NCI-H2196 treated with DMSO at 0.1 percent for 48 hours (cell line): ENCODE measurements around the gene DRC1.

ENCODE experiments used
- DNase-seq: peaks from one replicate; lab custom pipeline; 2025; ENCODE audit not compliant: unreplicated experiment; lab: John Stamatoyannopoulos, UW

The DRC1 gene

DNA sequence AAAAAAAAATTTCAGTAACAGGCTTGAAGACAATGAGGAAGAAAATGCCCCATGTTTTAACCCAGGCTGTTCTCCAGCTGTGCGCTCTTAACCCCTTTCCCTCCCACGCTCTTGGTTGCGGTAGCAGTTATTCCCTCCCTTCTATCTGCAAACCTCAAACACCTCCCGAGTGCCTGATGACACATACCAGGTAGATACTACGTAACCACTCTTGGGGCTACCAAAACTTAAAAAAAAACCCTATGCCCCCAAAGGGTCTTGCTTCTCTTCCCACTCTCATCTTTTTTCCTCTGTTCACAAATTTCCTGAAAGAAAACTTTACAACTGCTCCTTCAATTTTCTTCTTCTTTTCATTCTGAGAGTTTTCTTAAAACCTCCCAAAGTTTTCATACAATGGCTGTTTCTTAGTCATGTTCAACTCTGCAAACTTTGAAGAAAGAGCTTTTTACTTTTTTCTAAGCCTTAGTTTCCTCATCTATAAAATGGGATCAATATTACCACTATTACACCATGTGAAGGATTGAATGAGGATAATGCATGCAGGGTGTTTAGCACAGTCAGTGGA, 4.9 kb upstream of the DRC1 start:
- no peak for DNase-seq

DNA sequence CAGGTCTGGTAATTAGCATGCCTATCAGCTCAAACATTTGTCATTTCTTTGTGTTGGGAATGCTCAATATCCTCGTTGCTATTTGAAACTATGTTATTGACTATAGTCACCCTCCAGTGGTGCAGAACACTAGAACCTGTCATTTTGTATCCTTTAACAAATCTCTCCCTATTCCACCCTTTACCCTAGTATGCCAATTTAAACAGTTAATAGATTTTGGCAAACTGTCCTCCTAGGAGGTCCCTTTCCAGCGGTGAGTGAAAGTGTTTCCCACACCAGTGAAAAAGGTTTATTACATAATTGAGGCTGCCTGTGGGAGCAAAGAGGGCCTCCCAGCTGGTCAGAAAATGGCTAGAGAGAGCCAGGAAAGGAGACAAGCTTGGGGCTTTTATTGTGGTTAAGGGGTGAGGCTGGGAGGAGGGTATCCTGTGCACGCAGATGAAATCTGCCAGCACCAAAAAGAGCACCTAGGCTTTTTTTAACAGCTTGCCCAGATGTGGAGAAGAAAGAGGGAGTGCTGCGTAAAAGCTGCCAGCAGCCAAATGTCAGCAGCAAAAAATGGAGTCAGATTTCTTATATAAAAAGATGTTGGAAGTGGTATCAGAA, 1.8 kb upstream of the DRC1 start:
- DNase-seq, result no peak

DNA sequence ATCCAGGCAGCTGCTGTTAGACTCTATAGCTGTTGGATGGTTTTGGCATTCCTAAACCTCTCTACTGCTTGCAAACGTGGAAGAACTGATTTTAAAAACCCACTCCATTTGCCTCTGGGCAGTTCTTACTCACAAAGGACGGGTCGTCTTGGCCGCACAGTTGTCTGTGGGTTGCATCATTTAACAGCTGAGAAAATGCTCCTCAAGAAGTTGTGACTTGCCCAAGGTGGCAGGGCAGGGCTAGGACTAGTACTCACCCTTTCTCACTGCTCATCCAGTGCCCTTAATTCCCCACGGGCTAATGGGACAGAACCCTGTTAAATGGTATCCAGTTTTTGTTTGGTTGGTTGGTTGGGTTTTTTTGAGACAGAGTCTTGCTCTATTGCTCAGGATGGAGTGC, 997 bp upstream of the DRC1 start:
- DNase-seq, result no peak

DNA sequence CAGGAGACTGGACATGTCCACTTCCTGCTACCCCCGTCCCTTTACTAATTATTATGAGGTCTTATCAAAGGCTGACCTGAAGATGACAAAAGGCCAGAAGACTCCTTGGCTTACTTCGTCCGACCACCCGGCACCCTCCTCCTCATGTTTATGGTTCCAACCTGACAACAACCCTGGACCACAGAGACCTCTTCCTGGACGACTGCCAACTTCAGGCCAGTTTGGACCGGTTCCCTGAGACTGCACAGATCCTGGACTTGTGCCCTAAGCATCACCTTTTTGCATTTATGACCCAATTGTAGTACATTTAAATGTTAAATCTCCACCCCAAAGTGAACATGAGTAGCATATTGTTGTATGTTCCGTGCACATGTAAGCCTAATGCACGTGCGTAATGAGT, 5.8 kb downstream of the DRC1 start:
- no peak for DNase-seq

DNA sequence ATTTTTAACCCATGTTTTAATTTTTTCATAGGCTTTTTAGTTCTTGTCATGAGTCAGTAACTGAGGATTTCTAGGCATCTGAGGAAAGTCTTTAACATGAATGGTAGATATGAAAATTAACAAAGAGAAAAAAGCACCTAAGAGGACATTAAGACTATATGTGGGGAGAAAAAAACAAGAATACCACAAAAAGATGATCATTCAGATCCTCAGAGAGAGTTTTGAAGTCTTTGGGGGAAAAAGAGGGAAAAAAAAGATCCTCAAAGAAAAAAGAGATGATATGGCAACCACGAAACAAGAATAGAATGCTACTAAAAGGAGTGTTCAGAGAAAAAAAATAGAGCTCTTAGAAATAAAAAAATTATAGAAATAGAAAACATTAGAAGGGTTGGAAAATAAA, 8.1 kb downstream of the DRC1 start:
- DNase-seq, result no peak

DNA sequence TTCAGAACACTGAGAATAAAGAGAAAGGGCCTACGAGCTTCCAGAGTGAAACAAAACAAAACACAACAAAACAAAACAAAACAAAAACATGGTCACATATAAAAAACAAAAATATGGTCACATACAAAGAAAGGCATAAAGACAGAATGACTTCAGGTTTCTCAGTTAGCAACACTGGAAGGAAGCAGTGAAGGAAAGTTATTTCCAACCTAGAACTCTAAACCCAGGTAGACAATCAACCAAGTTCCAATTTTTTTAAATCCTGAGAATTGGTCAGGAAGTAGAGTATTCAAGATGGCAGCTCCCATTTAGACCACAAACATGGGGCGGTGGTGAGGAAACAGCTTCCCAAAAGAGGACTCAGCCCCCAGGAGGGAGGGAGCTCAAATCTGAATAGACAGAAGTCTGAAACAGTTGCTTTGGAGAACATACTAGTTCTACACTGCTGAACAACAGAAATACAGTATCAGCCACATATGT, 9.1 kb downstream of the DRC1 start:
- no peak for DNase-seq

DNA sequence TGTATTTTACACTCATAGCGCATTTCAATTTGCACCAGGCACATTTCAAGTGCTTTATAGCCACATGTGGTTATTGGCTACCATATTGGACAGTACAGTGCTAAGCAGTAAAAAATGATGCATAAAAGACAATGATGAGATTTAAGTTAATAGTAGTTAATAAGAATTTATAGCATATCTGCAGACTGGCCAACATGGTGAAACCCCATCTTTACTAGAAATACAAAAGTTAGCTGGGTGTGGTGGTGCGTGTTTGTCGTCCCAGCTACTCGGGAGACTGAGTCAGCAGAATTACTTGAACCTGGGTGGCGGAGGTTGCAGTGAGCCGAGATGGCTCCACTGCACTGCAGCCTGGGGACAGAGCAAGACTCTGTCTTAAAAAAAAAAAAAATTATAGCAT, 9.7 kb downstream of the DRC1 start:
- no peak for DNase-seq

DNA sequence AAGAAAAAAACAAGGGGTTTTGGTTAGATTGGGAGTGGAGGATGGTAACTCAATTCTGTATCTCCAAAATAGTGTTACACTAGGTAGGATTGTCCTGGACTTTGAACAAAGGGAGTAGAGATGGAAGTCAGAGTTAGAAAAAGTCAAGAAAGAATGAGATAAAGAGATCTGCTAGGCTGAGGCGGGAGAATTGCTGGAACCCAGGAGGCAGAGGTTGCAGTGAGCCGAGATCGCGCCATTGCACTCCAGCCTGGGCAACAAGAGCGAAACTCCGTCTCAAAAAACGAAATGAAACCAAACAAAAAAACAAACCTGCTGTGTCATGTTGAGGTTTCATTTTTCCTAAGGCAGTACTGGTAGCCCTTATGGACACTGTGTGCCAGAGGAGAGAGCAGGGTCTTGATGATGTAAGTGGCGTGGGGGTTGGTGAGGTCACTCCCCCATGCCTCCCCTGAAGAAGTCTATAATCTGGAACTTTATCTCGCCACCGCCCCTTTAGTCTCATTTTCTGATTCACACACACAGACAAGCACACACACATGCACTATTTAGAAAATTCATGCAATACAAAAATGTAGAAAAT, 10.5 kb downstream of the DRC1 start:
- no peak for DNase-seq

DNA sequence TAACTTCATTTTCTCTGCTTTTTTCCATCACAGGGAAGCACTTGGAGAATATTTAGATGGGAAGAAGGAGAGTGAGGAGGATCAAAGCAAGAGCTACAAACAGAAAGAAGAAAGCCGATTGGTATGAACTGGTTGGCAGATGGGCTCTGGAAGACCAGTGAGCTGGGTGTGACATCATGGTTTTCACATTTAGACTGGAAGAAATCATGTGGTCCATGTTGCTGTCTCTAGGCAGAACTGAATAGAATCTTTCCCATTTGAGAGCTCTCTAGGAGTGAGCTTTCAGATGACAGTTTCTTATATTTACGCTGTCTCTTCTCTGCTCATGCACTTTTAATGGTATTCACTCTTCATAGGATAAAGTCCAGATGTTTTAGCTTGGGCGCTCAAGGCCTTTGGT, 12.6 kb downstream of the DRC1 start:
- no peak for DNase-seq

DNA sequence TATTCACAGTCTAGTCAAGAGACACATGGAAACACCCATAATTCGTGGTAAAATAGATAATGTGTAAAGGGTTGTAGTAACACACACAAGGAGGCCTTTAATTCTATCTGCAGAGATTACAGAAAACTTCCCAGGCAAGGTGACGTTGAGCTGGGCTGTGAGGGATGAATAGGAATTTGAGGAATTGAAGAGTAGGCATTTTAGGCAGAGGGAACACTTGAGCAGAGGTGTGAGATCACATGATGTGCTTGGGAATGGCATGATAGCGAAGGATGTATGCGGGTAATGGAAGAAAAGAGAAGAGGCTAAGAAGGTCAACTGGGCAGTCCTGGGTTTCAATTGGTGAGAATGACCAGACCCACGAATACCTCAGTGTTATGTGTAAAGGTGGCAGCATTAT, 20.2 kb downstream of the DRC1 start:
- no peak for DNase-seq

DNA sequence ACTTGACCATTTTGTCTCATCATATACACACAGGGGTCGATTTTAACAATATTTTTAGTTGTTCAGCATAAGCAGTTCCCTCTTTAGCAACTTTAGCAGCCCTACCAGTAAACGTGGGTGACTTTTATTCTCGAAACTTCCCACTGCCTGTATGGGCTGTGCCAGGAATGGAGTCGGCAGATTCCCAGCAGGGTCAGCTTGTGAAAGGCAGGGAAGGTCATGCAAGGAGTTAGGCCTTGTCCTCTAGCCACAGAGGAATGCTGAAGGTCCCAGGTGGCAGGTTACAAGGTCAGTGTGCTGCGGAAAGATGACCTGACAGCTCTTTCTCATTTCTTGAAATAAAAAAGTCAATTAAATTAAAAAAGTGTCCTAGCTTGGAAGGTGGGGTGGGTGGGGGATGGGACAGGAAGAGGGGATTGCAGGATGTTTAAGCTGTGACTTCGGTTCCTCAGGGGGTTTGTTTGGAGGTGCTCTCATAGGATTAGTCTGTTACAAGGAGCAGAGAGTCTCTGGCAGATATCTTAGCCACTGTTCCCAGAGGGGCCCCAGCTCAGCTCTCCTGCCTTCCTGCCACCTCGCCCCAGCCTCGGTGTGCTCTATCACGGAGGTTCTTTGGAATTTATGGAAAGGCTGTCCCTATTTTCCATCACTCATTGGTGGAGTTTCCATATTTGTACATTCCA, 21.4 kb downstream of the DRC1 start:
- no peak for DNase-seq

DNA sequence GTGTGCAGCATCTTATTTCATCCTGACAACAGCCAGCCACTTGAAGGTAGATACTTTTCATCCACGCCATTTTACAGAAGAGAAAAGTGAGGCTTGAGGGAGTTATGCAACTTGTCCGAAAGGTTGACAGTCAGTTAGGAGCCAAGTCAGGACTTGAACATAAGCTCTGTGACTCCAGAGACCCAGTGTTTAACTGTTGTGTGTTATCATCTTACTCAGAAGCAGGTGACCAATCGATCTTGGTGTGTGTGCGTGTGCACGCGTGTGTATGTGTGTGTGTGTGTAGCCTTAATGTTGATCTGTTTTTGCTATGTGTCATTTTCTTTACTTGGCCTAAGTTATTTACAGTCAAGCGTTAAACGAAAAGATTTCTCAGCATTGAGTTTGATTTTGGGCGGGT, 22.0 kb downstream of the DRC1 start:
- DNase-seq, result no peak

DNA sequence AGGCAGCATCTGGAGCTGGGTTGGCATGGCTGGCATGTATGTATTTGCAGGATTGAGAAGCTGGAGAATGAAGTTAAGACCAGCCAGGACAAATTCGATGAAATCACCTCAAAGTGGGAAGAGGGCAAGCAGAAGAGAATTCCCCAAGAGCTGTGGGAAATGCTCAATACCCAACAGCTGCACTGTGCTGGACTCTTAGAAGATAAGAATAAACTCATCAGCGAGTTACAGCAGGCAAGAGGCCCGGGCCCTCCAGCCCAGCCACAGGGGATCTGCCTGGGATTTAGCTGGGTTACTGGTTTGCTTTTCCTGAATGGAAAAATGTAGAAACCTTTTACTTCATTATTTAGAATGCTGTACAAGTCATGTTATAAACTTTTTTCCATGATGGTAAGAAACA, 22.5 kb downstream of the DRC1 start:
- no peak for DNase-seq

DNA sequence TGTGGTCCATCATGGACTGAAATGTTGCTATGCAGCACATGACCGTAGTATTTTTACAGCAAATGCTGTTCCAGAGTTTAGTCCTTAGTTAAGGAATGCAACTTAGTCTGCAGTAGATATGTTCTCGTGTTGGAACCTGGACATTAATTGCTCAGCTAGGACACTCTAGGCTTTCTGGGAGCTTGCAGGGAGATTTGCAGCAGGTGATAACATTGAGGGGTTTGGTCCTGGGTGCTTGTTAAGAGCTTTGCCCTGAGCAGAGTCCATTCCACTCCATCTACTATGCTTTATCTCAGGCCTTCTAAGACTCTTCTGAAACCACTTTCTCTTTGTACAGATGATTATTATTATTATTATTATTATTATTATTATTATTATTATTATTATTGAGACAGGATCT, 27.1 kb downstream of the DRC1 start:
- DNase-seq, result no peak

DNA sequence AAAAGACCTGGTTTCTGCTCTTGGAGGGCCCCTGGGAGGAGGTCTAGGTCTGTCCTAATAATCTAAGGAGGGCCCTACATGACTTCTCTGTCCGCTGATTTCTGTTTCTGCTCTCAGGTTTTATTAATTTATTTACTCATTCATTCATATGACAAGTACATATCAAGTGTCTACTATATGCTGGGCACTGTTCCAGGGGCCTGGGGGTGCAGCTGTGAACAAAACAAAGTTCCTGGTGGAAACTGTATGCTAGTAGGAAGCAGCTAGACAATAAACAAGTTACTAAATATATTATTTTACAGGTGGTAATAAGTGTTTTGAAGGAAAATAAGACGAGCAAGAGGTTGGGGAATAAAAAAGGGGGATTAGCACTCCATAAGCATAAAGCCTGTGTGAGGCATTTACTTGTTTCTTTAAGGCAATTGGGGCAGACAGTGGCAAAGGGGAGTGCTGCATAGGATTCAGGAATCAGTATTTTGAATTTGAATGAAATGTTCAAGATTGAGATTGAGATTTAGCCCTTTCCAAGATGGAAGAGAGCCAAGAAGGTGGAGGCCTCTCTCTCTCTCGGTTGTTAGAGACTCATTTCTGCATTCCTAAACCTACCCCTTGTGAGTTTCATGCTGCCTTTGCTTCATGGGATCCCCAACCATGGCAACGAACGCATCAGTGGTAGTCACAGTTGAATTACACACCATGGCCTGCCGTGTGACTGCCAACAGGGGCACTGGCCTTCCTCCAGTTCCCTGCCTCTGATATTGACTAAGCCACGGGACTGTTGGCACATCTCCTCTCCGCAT, 28.3 kb downstream of the DRC1 start:
- DNase-seq, result peak; percentile 63

DNA sequence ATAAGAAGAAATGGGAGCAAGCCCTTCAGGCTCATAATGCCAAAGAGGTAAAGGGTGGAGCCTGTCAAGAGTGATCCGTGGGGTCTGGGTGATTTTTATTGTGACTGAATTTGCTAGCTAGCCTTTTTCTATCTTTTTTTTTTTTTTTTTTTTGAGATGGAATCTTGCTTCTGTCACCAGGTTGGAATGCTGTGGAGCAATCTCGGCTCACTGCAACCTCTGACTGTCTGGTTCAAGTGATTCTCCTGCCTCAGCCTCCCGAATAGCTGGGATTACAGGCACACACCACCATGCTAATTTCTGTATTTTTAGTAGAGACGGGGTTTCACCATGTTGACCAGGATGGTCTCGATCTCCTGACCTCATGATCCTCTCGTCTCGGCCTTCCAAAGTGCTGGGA, 29.1 kb downstream of the DRC1 start:
- no peak for DNase-seq

DNA sequence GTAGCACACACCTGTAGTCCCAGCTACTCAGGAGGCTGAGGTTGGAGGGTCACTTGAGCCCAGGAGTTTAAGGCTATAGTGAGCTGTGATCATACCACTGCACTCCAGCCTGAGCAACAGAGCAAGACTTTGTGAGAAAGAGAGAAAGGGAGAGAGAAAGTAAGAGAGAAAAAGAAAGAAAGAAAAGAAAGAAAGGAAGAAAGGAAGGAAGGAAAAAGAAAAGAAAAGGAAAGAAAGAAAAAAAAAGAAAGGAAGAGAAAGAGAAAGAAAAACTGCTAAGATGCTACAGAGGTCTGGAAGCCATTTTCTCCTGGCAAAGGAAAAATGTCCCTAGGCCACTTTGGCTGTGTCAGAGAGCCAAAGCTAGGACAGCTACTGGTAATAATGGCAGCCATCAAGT, 30.6 kb downstream of the DRC1 start:
- no peak for DNase-seq

DNA sequence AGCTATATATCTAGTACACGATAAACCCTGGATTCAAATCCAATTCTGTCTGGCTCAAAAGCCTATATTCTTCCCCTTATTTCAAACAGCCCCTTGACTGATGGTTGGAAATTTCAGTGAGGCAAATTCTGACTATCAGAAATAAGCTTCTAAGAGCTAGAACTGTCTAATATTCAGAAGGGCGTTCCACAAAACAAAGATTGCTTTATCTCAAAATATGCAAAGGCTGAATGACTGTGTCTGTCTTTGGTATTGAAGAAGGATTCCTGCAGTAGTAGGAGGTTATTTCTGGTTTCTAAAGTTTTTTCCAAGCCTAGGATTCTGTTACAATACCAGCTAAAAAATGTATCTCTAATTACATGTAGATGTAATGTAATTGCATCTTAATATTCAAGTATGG, 31.1 kb downstream of the DRC1 start:
- no peak for DNase-seq

DNA sequence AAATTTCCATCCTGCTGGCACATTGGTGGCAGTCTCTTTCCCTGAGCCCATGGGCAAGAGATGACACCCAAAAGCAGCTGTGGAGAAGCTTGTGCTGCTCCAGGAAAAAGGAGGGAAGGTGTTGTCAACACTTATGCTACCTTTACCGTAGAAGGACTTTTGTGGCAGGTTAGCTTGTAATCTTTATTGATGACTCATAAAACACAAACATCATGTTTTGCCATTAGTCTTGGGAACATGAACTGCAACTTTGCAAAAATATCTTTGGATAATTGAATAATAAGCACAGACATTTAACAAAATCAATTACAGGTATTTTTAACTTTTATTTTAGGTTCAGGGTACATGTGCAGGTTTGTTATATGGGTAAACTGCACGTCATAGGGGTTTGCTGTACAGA, 33.4 kb downstream of the DRC1 start:
- no peak for DNase-seq

DNA sequence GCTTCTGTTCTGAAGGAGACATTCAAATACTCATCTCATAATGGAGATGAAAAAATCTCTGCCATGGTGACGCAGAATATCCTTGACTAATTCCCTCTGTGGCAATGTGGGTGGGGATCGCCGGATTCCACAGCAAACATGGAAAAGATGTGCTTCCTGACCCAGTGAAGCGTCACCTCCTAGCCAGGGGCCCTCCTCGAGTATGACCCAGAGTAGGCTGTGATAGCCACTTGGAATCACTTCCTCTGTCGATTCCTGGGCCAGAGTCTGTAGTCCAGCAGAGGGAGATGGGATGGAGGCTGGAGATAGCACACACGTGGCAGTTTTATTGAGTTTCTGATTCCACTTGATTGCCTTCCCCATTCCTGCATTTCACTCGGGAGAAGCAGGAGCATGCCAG, 36.8 kb downstream of the DRC1 start:
- DNase-seq, result no peak

DNA sequence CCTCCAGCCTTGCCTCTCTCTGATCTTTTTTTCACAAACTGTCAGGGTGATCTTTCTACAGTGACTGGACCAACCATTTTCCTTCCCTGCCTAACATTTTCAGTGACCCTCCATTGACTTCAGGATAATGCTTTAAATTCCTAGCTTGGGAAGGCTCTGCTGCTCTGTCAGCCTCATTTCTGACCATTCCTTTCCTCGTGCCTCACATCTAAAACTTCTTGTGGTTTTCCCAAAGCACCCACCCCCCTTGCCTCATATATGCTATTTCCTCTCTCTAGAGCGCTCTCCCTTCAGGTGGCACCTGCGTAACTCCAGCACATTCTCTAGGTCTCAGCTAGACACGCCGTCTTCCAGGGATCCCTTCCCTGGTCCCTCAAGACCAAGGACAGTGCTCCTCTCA, 37.2 kb downstream of the DRC1 start:
- no peak for DNase-seq

DNA sequence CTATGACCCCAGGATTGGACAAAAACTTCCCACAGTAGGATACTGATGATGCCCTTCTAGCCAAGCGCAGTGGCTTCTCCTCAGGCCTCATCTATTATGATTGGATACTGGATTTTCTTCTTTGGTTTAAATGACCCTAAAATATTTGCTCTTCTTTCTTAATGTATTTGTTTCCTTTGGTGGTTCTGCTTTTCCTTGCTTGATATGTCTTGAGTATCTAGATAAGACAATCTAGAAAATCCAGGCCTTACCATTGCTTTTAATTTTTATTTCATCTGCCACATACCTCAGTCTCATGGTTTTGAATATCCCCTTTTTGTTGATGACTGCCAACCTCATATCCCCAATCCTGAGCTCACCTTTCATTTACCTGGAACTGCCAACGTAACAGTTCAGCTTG, 40.6 kb downstream of the DRC1 start:
- no peak for DNase-seq
